Kidney (tissue), 14 donors: ENCODE results near the gene TEKT2. TPM values are rescaled to one million over a fixed set of nuclear protein-coding genes. Genes with fewer than 3 reads are reported as not detected.

Experiments used
- DNase-seq, 5 donors: peaks; one replicate each; pipeline ENCODE4 v3.0.0-alpha.2; 2013 to 2020
- FAIRE-seq: peaks from 2 replicates; lab custom pipeline; 2012; peaks lifted over from hg19 to GRCh38; lab: Jason Lieb, UNC
- H3K27ac ChIP-seq, 2 donors: one replicate each; pipeline ENCODE4 v1.7.0; 2013; ENCODE audit warnings: low read depth in 2 of 2, low read length in 2 of 2, inconsistent platforms in 1 of 2
- H3K27me3 ChIP-seq: one replicate; pipeline ENCODE4 v1.7.1; 2013; ENCODE audit warnings: low read length, inconsistent platforms; ENCODE audit not compliant: control insufficient read depth, insufficient read depth
- H3K36me3 ChIP-seq, 3 donors: one replicate each; pipeline versions ENCODE4 v1.7.0 to v1.7.1; 2013; ENCODE audit warnings: low read length in 3 of 3, control low read depth in 1 of 3, inconsistent platforms in 1 of 3; ENCODE audit not compliant: insufficient read depth in 3 of 3, control insufficient read depth in 2 of 3
- H3K4me1 ChIP-seq, 3 donors: one replicate each; pipeline versions ENCODE4 v1.7.0 to v1.7.1; 2013; ENCODE audit warnings: low read length in 3 of 3, inconsistent platforms in 1 of 3, low read depth in 1 of 3; ENCODE audit not compliant: control insufficient read depth in 2 of 3, insufficient read depth in 2 of 3
- H3K4me3 ChIP-seq, 3 donors: one replicate each; pipeline versions ENCODE4 v1.7.0 to v1.8.1; 2013; ENCODE audit warnings: low read length in 3 of 3, control low read depth in 1 of 3, inconsistent platforms in 1 of 3
- H3K9ac ChIP-seq, 3 donors: one replicate each; pipeline versions ENCODE4 v1.7.0 to v1.7.1; 2013; ENCODE audit warnings: low read length in 3 of 3, control low read depth in 1 of 3, inconsistent platforms in 1 of 3
- H3K9me3 ChIP-seq, 3 donors: one replicate each; pipeline versions ENCODE4 v1.7.0 to v1.7.1; 2013; ENCODE audit warnings: low read length in 3 of 3, control low read depth in 1 of 3, inconsistent platforms in 1 of 3; ENCODE audit not compliant: control insufficient read depth in 2 of 3, insufficient read depth in 1 of 3
- intact Hi-C: fragments of 100-400 bp; cut with DNase I; formaldehyde crosslinking; loops from one replicate; pipeline ENCODE4 v1.11.1; 2022
- polyA plus RNA-seq: library from polyadenylated mRNA; stranded (reverse); fragments of 350-450 nt; fragmentation: Illumina TruSeq; extraction: RNeasy Lipid Tissue Mini Kit (QIAGEN cat#74804); gene quantifications from one replicate; pipeline ENCODE4 v1.2.3, GENCODE V29; 2014; ENCODE audit warnings: low read depth, low replicate concordance; ENCODE audit not compliant: insufficient read depth
- total RNA-seq: library from RNA; stranded (reverse); fragmentation: NEBNext Ultra II Directional; extraction: Animal tissue kit (Norgen Biotek cat#: 25700); gene quantifications from one replicate; pipeline ENCODE4 v1.2.1, GENCODE V29; 2021
- TF ChIP-seq, protein P1 (sequence below): IDR thresholded peaks from 3 replicates; pipeline ENCODE4 v1.5.1; 2012; ENCODE audit warnings: mild to moderate bottlenecking, moderate library complexity, borderline replicate concordance; ENCODE audit not compliant: insufficient read depth; ENCODE audit errors: extremely low read depth
- donor health status: control.
- donor health status: control.
- donor health status: control.
- donor health status: control.
- donor health status: control.
- donor health status: DM: yes; HTN: yes; CAD: no.
- donor health status: Normal renal cell carcinoma (clear cell type).

TEKT2 gene
- total and polyA plus RNA-seq, 2 donors from 2014 or later: 2.4 to 5.7 TPM

DNA sequence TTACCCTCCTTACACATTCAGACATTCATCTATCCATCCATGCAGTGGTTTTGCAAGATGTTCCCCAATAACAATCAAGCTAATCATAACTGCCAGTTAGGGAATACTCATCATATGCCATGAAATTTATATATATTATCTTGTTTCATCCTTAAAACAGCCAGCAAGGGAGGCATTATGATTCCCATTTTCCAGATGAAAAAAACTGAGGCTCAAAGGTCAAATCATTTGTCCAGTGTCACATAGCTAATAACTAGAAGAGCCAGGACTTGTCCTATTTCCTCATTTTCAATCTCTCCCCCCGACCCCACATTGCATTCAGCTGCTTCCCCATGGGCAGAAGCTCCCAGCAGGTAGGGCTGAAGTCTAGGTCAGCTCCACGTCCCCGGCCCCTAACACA is 48.1 kb downstream of the TEKT2 start:
- intact Hi-C loops: no loop called here
- Histone ChIP-seq H3K27me3 (no peaks in the 10 kb centered on the region), H3K27ac (no peak overlapping the region), H3K9ac (no peak overlapping the region), H3K9me3 (no peaks in the 10 kb centered on the region), H3K36me3 (peaks cover 0 to 4% (median 4%) of the 10 kb centered on the region in 3 donors), H3K4me1 (peaks cover 0 to 2% (median 0%) of the 10 kb centered on the region in 3 donors), H3K4me3 (no peak overlapping the region)
- FAIRE-seq (no peak), DNase-seq (no peak)
- TF ChIP-seq, protein P1, sequence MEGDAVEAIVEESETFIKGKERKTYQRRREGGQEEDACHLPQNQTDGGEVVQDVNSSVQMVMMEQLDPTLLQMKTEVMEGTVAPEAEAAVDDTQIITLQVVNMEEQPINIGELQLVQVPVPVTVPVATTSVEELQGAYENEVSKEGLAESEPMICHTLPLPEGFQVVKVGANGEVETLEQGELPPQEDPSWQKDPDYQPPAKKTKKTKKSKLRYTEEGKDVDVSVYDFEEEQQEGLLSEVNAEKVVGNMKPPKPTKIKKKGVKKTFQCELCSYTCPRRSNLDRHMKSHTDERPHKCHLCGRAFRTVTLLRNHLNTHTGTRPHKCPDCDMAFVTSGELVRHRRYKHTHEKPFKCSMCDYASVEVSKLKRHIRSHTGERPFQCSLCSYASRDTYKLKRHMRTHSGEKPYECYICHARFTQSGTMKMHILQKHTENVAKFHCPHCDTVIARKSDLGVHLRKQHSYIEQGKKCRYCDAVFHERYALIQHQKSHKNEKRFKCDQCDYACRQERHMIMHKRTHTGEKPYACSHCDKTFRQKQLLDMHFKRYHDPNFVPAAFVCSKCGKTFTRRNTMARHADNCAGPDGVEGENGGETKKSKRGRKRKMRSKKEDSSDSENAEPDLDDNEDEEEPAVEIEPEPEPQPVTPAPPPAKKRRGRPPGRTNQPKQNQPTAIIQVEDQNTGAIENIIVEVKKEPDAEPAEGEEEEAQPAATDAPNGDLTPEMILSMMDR: no peak

- TF ChIP-seq, protein P1: no peak
- no peak for FAIRE-seq
- no peaks in the 10 kb centered on the region for H3K27me3 ChIP-seq
- H3K4me3 ChIP-seq: no peak overlapping the region
- H3K9ac ChIP-seq: no peak overlapping the region
- no peaks in the 10 kb centered on the region for H3K9me3 ChIP-seq
- peaks cover 0 to 2% (median 0%) of the 10 kb centered on the region in 3 donors for H3K4me1 ChIP-seq
- intact Hi-C loops: no loop called here
- no peak overlapping the region for H3K27ac ChIP-seq
- peaks cover 0 to 18% (median 15%) of the 10 kb centered on the region in 3 donors for H3K36me3 ChIP-seq
- peak in 1 of 5 donors; percentile 93 for DNase-seq
Measured at GRCh38 chr1:36133484-36133883, 49.6 kb downstream of the TEKT2 start.

DNA sequence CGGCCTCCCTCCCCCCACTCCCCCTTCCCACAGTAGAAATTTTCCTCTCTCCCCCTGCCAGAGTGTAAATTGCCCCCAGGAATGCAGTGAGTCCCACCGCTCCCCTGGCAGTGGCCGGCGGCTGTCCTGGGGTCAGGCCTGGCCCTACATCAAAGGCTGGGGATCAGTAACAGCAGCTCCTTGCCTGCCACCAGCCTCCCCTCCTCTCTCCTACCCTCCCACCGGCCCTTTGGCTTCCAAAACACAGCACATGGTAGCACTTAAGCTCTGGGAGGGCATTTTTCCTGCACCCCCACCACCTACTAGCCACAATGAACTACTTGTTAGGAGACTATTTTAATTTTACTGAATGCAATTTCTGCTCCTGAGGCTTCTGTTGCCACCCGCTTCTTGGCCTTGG is 50.1 kb downstream of the TEKT2 start:
- Histone ChIP-seq H3K4me1 (peaks cover 0 to 2% (median 0%) of the 10 kb centered on the region in 3 donors), H3K36me3 (peaks cover 0 to 19% (median 15%) of the 10 kb centered on the region in 3 donors), H3K4me3 (no peak overlapping the region), H3K27ac (no peak overlapping the region), H3K9ac (no peak overlapping the region), H3K27me3 (no peaks in the 10 kb centered on the region), H3K9me3 (no peaks in the 10 kb centered on the region)
- intact Hi-C loops: no loop called here
- DNase-seq (no peak), FAIRE-seq (no peak)
- TF ChIP-seq, protein P1: no peak
